Natural killer cell treated with Interleukin-12 subunit alpha and Interleukin-12 subunit beta and Interleukin-15 and Interleukin-18, amount 100 ng/mL, for 72 hours (primary cell): ENCODE measurements around the gene CFAP20DC. TPM values are rescaled to one million over a fixed set of nuclear protein-coding genes. Genes with fewer than 3 reads are reported as not detected.
"Not testable (repeated sequence)": the region's sequence is repeated elsewhere in the genome, so short reads cannot be mapped to it uniquely, and the experiment has no call there.

Experiments used
- ATAC-seq, 2 donors: fragments of 150-1000 bp; cut with Tn5 transposase in 1 of 2; sonication (Bioruptor Pico), chemical (Tn5 transposase) in 1 of 2; 2 replicates each; pipeline ENCODE4 v1.10.0; 2021
- DNase-seq: peaks from one replicate; pipeline ENCODE4 v3.0.0; 2022; ENCODE audit warnings: low spot score
- H3K27ac Mint-ChIP-seq, 2 donors: 1 replicate in 1 of 2; 2 replicates in 1 of 2; pipeline ENCODE4 v1.8.0; 2022; ENCODE audit warnings: mixed read lengths in 2 of 2, mild to moderate bottlenecking in 1 of 2, moderate library complexity in 1 of 2
- H3K27me3 Mint-ChIP-seq, 2 donors: 1 replicate in 1 of 2; 2 replicates in 1 of 2; pipeline ENCODE4 v1.8.0; 2022; ENCODE audit warnings: mixed read lengths in 2 of 2
- H3K36me3 Mint-ChIP-seq: one replicate; pipeline ENCODE4 v1.8.0; 2022; ENCODE audit warnings: mixed read lengths
- H3K4me1 Mint-ChIP-seq, 2 donors: 1 replicate in 1 of 2; 2 replicates in 1 of 2; pipeline ENCODE4 v1.8.0; 2022; ENCODE audit warnings: low read depth in 2 of 2, mixed read lengths in 2 of 2, mild to moderate bottlenecking in 1 of 2
- H3K4me3 Mint-ChIP-seq: one replicate; pipeline ENCODE4 v1.8.0; 2022; ENCODE audit warnings: mixed read lengths
- H3K9me3 Mint-ChIP-seq: 2 replicates; pipeline ENCODE4 v1.8.0; 2022; ENCODE audit warnings: mixed read lengths
- total RNA-seq, 2 donors: library from RNA; stranded (reverse); gene quantifications; one replicate each; pipeline ENCODE4 v1.2.3, GENCODE V29; 2022

CFAP20DC gene
- total RNA-seq, 2 donors from 2014 or later = 0.61 to 0.71 TPM

GRCh38 chr3:58829321-58830000 is 220.4 kb downstream of the CFAP20DC start:
- Mint-ChIP-seq H3K4me1 (no peaks in the 10 kb centered on the region), H3K27me3 (peaks cover 0 to 3% of the 10 kb centered on the region in 2 donors), H3K4me3 (no peak overlapping the region), H3K36me3 (no peaks in the 10 kb centered on the region), H3K9me3 (no peaks in the 10 kb centered on the region), H3K27ac (no peak overlapping the region)
- no peak for DNase-seq
- ATAC-seq = no peak

- ATAC-seq = no peak
- H3K36me3 Mint-ChIP-seq = no peaks in the 10 kb centered on the region
- H3K27ac Mint-ChIP-seq = no peak overlapping the region
- H3K9me3 Mint-ChIP-seq = no peaks in the 10 kb centered on the region
- no peak for DNase-seq
- H3K4me1 Mint-ChIP-seq = no peaks in the 10 kb centered on the region
- no peak overlapping the region for H3K4me3 Mint-ChIP-seq
- peaks cover 0 to 3% of the 10 kb centered on the region in 2 donors for H3K27me3 Mint-ChIP-seq
Observed at GRCh38 chr3:58824777-58825176, 225.0 kb downstream of the CFAP20DC start.

- ATAC-seq (no peak), DNase-seq (no peak)
- Mint-ChIP-seq H3K4me3 (no peak overlapping the region), H3K36me3 (no peaks in the 10 kb centered on the region), H3K27me3 (peaks cover 0 to 3% of the 10 kb centered on the region in 2 donors), H3K27ac (no peak overlapping the region), H3K9me3 (no peaks in the 10 kb centered on the region), H3K4me1 (no peaks in the 10 kb centered on the region)
Observed at GRCh38 chr3:58824285-58824684, 225.5 kb downstream of the CFAP20DC start.

- not testable (repeated sequence) for ATAC-seq, H3K9me3 Mint-ChIP-seq, DNase-seq, H3K27me3 Mint-ChIP-seq, H3K36me3 Mint-ChIP-seq, H3K4me3 Mint-ChIP-seq, H3K4me1 Mint-ChIP-seq, H3K27ac Mint-ChIP-seq
Observed at GRCh38 chr3:58806551-58807244, 243.1 kb downstream of the CFAP20DC start.

- Mint-ChIP-seq H3K9me3 (peaks cover 4% of the 10 kb centered on the region), H3K27ac (no peak overlapping the region), H3K36me3 (no peaks in the 10 kb centered on the region), H3K27me3 (no peaks in the 10 kb centered on the region), H3K4me3 (no peak overlapping the region), H3K4me1 (no peaks in the 10 kb centered on the region)
- DNase-seq = no peak
- ATAC-seq = no peak
Observed at GRCh38 chr3:58804914-58805313, 244.9 kb downstream of the CFAP20DC start.

GRCh38 chr3:58801541-58801940 is 248.3 kb downstream of the CFAP20DC start:
- Mint-ChIP-seq H3K4me3 (no peak overlapping the region), H3K9me3 (no peaks in the 10 kb centered on the region), H3K4me1 (no peaks in the 10 kb centered on the region), H3K27me3 (no peaks in the 10 kb centered on the region), H3K27ac (no peak overlapping the region), H3K36me3 (no peaks in the 10 kb centered on the region)
- no peak for DNase-seq
- no peak for ATAC-seq

GRCh38 chr3:58800940-58801339 is 248.9 kb downstream of the CFAP20DC start:
- no peak overlapping the region for H3K27ac Mint-ChIP-seq
- H3K27me3 Mint-ChIP-seq = no peaks in the 10 kb centered on the region
- no peak overlapping the region for H3K4me3 Mint-ChIP-seq
- DNase-seq (no peak), ATAC-seq (no peak)
- H3K4me1 Mint-ChIP-seq = no peaks in the 10 kb centered on the region
- no peaks in the 10 kb centered on the region for H3K36me3 Mint-ChIP-seq
- H3K9me3 Mint-ChIP-seq = no peaks in the 10 kb centered on the region

- no peaks in the 10 kb centered on the region for H3K36me3 Mint-ChIP-seq
Observed at GRCh38 chr3:58800032-58800431, 249.8 kb downstream of the CFAP20DC start.

GRCh38 chr3:58799271-58799670 is 250.6 kb downstream of the CFAP20DC start:
- Mint-ChIP-seq H3K9me3 (no peaks in the 10 kb centered on the region), H3K4me3 (no peak overlapping the region), H3K27me3 (no peaks in the 10 kb centered on the region), H3K36me3 (no peaks in the 10 kb centered on the region), H3K27ac (no peak overlapping the region), H3K4me1 (no peaks in the 10 kb centered on the region)
- no peak for DNase-seq
- ATAC-seq = no peak

More at GRCh38 chr3:58800032-58800431, 249.8 kb downstream of the CFAP20DC start:
- ATAC-seq (no peak), DNase-seq (no peak)
- Mint-ChIP-seq H3K27ac (no peak overlapping the region), H3K9me3 (no peaks in the 10 kb centered on the region), H3K27me3 (no peaks in the 10 kb centered on the region), H3K4me1 (no peaks in the 10 kb centered on the region), H3K4me3 (no peak overlapping the region)

- H3K27ac Mint-ChIP-seq = no peak overlapping the region
- no peaks in the 10 kb centered on the region for H3K4me1 Mint-ChIP-seq
Observed at GRCh38 chr3:58798312-58798711, 251.5 kb downstream of the CFAP20DC start.

GRCh38 chr3:58794750-58795149 is 255.1 kb downstream of the CFAP20DC start:
- H3K9me3 Mint-ChIP-seq = no peaks in the 10 kb centered on the region
- no peaks in the 10 kb centered on the region for H3K4me1 Mint-ChIP-seq
- H3K4me3 Mint-ChIP-seq = no peak overlapping the region
- H3K27me3 Mint-ChIP-seq = peaks cover 3 to 8% of the 10 kb centered on the region in 2 donors
- H3K36me3 Mint-ChIP-seq = no peaks in the 10 kb centered on the region
- ATAC-seq (no peak), DNase-seq (no peak)
- no peak overlapping the region for H3K27ac Mint-ChIP-seq

More at GRCh38 chr3:58798312-58798711, 251.5 kb downstream of the CFAP20DC start:
- H3K27me3 Mint-ChIP-seq = no peaks in the 10 kb centered on the region
- no peak overlapping the region for H3K4me3 Mint-ChIP-seq
- no peaks in the 10 kb centered on the region for H3K36me3 Mint-ChIP-seq
- H3K9me3 Mint-ChIP-seq = no peaks in the 10 kb centered on the region
- no peak for ATAC-seq
- DNase-seq = no peak

- Mint-ChIP-seq H3K4me3 (no peak overlapping the region), H3K27me3 (peaks cover 3 to 8% of the 10 kb centered on the region in 2 donors), H3K36me3 (no peaks in the 10 kb centered on the region), H3K9me3 (no peaks in the 10 kb centered on the region), H3K4me1 (no peaks in the 10 kb centered on the region), H3K27ac (no peak overlapping the region)
- no peak for DNase-seq
- no peak for ATAC-seq
Observed at GRCh38 chr3:58793938-58794337, 255.9 kb downstream of the CFAP20DC start.

- no peak for ATAC-seq
- H3K27ac Mint-ChIP-seq = no peak overlapping the region
- peaks cover 3 to 8% of the 10 kb centered on the region in 2 donors for H3K27me3 Mint-ChIP-seq
- H3K9me3 Mint-ChIP-seq = no peaks in the 10 kb centered on the region
- no peak overlapping the region for H3K4me3 Mint-ChIP-seq
- H3K4me1 Mint-ChIP-seq = no peaks in the 10 kb centered on the region
- H3K36me3 Mint-ChIP-seq = no peaks in the 10 kb centered on the region
- DNase-seq = no peak
Observed at GRCh38 chr3:58792921-58793451, 256.8 kb downstream of the CFAP20DC start.

- H3K27me3 Mint-ChIP-seq = peaks cover 3 to 8% of the 10 kb centered on the region in 2 donors
- no peaks in the 10 kb centered on the region for H3K36me3 Mint-ChIP-seq
Observed at GRCh38 chr3:58789385-58789784, 260.4 kb downstream of the CFAP20DC start.

More at GRCh38 chr3:58789385-58789784, 260.4 kb downstream of the CFAP20DC start:
- H3K4me3 Mint-ChIP-seq = no peak overlapping the region
- no peak for ATAC-seq
- H3K9me3 Mint-ChIP-seq = no peaks in the 10 kb centered on the region
- H3K4me1 Mint-ChIP-seq = no peaks in the 10 kb centered on the region
- no peak overlapping the region for H3K27ac Mint-ChIP-seq
- no peak for DNase-seq
